ENCODE results near the gene PDXK. TPM values are rescaled to one million over a fixed set of nuclear protein-coding genes. Genes with fewer than 3 reads are reported as not detected.

The PDXK gene
- polyA plus RNA-seq, 3 donors, result 128 to 214 (median 210) TPM

GRCh38 chr21:43775190-43775589, 56.3 kb downstream of the PDXK start:
- peak overlapping the region; percentile 93 for H3K9ac ChIP-seq (ENCODE audit: insufficient read depth, low read length, poor library complexity, severe bottlenecking)
- no peak for TF ChIP-seq CTCF (IDR thresholded peaks at IDR 0.05)
- H3K4me3 ChIP-seq (replicated peaks in 1 of 3; ENCODE audit: low read depth in 2 of 3, low read length in 3 of 3), result peak overlapping the region; percentile 57 to 97 (median 95)
- Mint-ChIP-seq H3K9me3 (peaks cover 5 to 16% (median 9%) of the 10 kb centered on the region in 7 donors), H3K36me3 (peaks cover 29% of the 10 kb centered on the region in 2 donors), H3K4me3 (peak overlapping the region; percentile 95 to 98), H3K27ac (peak overlapping the region in 6 of 7 donors; percentile 79 to 90 (median 88)), H3K27me3 (ENCODE audit: low read depth in 3 of 3) (peaks cover 0 to 3% (median 0%) of the 10 kb centered on the region in 3 donors), H3K4me1 (peaks cover 46% of the 10 kb centered on the region)
- H2AFZ ChIP-seq (ENCODE audit: insufficient read depth, low read depth, low read length, poor library complexity, severe bottlenecking), result no peak overlapping the region
- H3K27ac ChIP-seq (ENCODE audit: low read depth in 1 of 2, low read length in 2 of 2), result peak overlapping the region; percentile 47 to 88
- peaks cover 18 to 26% of the 10 kb centered on the region in 2 donors for H3K36me3 ChIP-seq (replicated peaks in 1 of 2; ENCODE audit: control insufficient read depth in 1 of 2, insufficient read depth in 2 of 2, low read length in 2 of 2)
- no peak for DNase-seq
- H4K20me1 ChIP-seq (ENCODE audit: insufficient read depth, low read length), result peaks cover 33% of the 10 kb centered on the region
- peaks cover 16% of the 10 kb centered on the region for H3K79me2 ChIP-seq (ENCODE audit: insufficient read depth, low read length)
- peaks cover 34 to 55% of the 10 kb centered on the region in 2 donors for H3K4me1 ChIP-seq (ENCODE audit: control insufficient read depth in 1 of 2, insufficient read depth in 2 of 2, low read length in 2 of 2)
- 94% methylated on average over 11 of the region's 12 CpGs for WGBS (ENCODE audit: insufficient coverage)
- H3K9me3 ChIP-seq (replicated peaks in 1 of 2; ENCODE audit: control insufficient read depth in 1 of 2, insufficient read depth in 1 of 2, low read length in 2 of 2), result peaks cover 0 to 11% of the 10 kb centered on the region in 2 donors
- no peaks in the 10 kb centered on the region for H3K27me3 ChIP-seq (ENCODE audit: control insufficient read depth in 2 of 2, insufficient read depth in 2 of 2, low read length in 2 of 2)
- intact Hi-C loops (cut with micrococcal nuclease), result loop anchor here in 1 of 2 donors (5.0 kb wide), 1 partner anchor 48 kb away; no protein-coding TSS in a partner anchor
- peak overlapping the region; percentile 96 for H3K4me2 ChIP-seq (replicated peaks; ENCODE audit: extremely low read depth, low read length, poor library complexity, severe bottlenecking)

GRCh38 chr21:43775795-43776430, 57.0 kb downstream of the PDXK start, which contains the start of gene CSTB:
Gene CSTB, minus strand, starts transcription at chr21:43776308. Its CDS starts 39 bp downstream, at chr21:43776269.
- intact Hi-C loops (cut with micrococcal nuclease), result loop anchor here in 1 of 2 donors (5.0 kb wide), 1 partner anchor 49 kb away; no protein-coding TSS in a partner anchor
- H3K36me3 Mint-ChIP-seq, result peaks cover 29 to 32% of the 10 kb centered on the region in 2 donors
- H2AFZ ChIP-seq (ENCODE audit: insufficient read depth, low read depth, low read length, poor library complexity, severe bottlenecking), result peak within 1 kb of the TSS; percentile 74

More at GRCh38 chr21:43775795-43776430, 57.0 kb downstream of the PDXK start, which contains the start of gene CSTB:
- H3K9me3 Mint-ChIP-seq, result peaks cover 5 to 16% (median 9%) of the 10 kb centered on the region in 7 donors
- DNase-seq, result peak; percentile 64 to 75 (median 71)
- Histone ChIP-seq H3K36me3 (replicated peaks in 1 of 2; ENCODE audit: control insufficient read depth in 1 of 2, insufficient read depth in 2 of 2, low read length in 2 of 2) (peaks cover 18 to 26% of the 10 kb centered on the region in 2 donors), H3K9me3 (replicated peaks in 1 of 2; ENCODE audit: control insufficient read depth in 1 of 2, insufficient read depth in 1 of 2, low read length in 2 of 2) (peaks cover 0 to 11% of the 10 kb centered on the region in 2 donors), H3K4me3 (replicated peaks in 1 of 3; ENCODE audit: low read depth in 2 of 3, low read length in 3 of 3) (peak within 1 kb of the TSS; percentile 57 to 97 (median 95)), H3K9ac (ENCODE audit: insufficient read depth, low read length, poor library complexity, severe bottlenecking) (peak within 1 kb of the TSS; percentile 93), H3K79me2 (ENCODE audit: insufficient read depth, low read length) (peaks cover 16% of the 10 kb centered on the region), H3K27ac (ENCODE audit: low read depth in 1 of 2, low read length in 2 of 2) (peak within 1 kb of the TSS; percentile 47 to 88), H4K20me1 (ENCODE audit: insufficient read depth, low read length) (peaks cover 33% of the 10 kb centered on the region), H3K4me2 (replicated peaks; ENCODE audit: extremely low read depth, low read length, poor library complexity, severe bottlenecking) (peak within 1 kb of the TSS; percentile 96), H3K4me1 (ENCODE audit: control insufficient read depth in 1 of 2, insufficient read depth in 2 of 2, low read length in 2 of 2) (peaks cover 34 to 57% of the 10 kb centered on the region in 2 donors), H3K27me3 (ENCODE audit: control insufficient read depth in 2 of 2, insufficient read depth in 2 of 2, low read length in 2 of 2) (no peaks in the 10 kb centered on the region)
- H3K4me3 Mint-ChIP-seq, result peak within 1 kb of the TSS; percentile 95 to 98
- peaks cover 0 to 3% (median 0%) of the 10 kb centered on the region in 3 donors for H3K27me3 Mint-ChIP-seq (ENCODE audit: low read depth in 3 of 3)
- TF ChIP-seq CTCF (IDR thresholded peaks at IDR 0.05), result no peak
- H3K27ac Mint-ChIP-seq, result peak within 1 kb of the TSS; percentile 80 to 90 (median 88)
- peaks cover 46% of the 10 kb centered on the region for H3K4me1 Mint-ChIP-seq
- WGBS (ENCODE audit: insufficient coverage), result under 1% methylated on average over 71 of the region's 71 CpGs

Measured in CD14-positive monocyte (primary cell).